ENCODE data around the gene PABPN1. TPM values are rescaled to one million over a fixed set of nuclear protein-coding genes. Genes with fewer than 3 reads are reported as not detected.
"Not testable (repeated sequence)": the region's sequence is repeated elsewhere in the genome, so short reads cannot be mapped to it uniquely, and the experiment has no call there.

PABPN1 gene
- total RNA-seq, 1 donor from 2014 or later: 52.8 TPM

DNA sequence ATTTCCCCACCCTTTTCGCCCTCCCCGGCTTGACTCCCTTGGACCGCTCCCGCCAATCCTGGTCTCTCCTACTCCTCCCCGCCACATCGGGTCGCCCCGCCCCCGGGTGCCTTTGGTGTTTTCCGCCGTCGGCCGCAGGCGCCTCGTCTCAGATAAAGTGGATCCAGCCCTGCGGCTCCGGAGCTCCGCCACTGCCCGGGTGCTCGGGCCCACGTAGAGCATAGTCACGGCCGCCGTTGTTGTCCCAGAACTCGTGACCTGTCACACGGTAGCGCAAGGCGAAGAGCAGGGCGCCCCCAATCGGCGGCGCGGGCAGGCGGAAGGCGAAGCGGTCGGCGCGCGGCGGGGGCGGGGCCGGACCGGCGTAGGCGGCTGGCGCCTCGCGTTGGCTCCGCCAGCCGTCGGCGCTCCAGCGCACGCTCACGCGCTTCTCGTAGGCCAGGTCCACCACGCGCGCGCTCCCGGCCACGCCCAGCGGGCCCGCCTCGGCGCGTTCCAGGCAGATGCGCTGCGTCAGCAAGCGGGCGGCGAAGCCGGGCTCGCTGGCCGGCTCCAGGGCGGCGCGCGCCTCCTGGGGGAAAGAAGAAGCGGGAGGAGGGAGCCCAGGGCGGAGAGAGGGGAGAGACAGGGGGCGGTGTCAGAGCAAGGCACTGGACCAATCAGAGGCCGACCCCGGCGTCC, 19.8 kb upstream of the PABPN1 start:
- DNase-seq (ENCODE audit: low read depth in 2 of 2): peak; percentile 99

DNA sequence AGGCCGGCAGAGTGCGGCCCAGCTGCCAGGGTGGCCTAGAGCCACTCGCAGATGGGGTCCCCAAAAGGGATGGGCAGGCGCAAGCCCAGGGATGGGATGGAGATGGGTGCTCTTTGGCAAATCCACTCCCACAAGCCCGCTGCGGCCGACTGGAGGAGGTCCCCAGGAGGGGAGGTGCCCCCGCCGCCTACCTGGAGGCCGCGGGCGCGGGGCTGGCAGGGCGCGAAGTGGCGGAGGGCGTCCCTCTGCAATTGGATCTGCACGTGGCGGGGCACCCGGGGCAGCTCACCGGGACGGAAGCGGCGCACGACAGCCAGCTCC, 19.3 kb upstream of the PABPN1 start:
- DNase-seq (ENCODE audit: low read depth in 2 of 2): no peak

DNA sequence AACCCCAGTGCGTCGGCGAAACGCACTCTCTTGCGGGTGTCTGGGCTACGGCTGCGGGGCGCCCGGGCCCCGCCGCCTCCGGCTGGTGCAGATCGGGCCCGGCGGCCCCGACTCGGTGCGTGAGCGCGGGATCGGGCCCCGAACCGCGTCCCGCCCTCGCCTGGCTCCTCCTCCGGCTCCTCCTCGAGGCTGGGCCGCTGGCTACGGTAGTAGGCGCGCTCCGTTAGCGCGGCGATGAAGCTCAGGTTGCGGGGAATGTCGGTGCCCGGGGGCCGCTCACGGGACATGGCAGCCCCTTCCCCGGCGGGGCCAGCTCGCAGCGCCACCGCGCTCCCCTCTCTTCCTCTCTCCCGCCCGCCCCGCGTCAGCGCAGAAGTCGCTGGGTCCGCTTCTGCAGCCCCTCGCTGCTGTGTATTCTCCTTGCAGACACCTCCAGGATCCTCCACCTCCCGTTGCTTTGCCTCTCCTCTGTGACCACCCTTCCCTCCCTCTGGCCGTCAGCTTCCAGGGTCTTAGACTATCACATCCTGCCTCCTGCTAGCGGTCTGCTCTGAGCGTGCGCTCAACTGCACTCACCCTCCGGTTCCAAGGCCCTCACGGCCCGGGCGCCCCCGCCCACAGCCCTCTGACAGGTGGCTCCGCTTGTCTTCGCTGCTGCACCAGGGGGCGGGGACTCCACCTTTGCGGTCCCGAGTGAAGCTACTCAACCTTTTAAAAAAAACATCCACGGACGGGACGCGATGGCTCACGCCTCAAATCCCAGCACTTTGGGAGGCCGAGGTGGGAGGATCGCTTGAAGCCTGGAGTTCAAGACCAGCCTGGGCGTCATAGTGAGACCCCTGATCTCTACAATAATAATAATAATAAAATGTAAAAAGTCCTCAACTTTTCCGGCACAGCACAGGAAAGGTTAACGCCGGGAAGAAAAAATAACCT, 18.7 kb upstream of the PABPN1 start, which contains the start of gene PPP1R3E:
PPP1R3E (minus strand) TSS at position 570 of the 936 bp plus-strand sequence; CDS start at position 287, 283 bp downstream.
- peak; percentile 52 to 53 for DNase-seq (ENCODE audit: low read depth in 2 of 2)

DNA sequence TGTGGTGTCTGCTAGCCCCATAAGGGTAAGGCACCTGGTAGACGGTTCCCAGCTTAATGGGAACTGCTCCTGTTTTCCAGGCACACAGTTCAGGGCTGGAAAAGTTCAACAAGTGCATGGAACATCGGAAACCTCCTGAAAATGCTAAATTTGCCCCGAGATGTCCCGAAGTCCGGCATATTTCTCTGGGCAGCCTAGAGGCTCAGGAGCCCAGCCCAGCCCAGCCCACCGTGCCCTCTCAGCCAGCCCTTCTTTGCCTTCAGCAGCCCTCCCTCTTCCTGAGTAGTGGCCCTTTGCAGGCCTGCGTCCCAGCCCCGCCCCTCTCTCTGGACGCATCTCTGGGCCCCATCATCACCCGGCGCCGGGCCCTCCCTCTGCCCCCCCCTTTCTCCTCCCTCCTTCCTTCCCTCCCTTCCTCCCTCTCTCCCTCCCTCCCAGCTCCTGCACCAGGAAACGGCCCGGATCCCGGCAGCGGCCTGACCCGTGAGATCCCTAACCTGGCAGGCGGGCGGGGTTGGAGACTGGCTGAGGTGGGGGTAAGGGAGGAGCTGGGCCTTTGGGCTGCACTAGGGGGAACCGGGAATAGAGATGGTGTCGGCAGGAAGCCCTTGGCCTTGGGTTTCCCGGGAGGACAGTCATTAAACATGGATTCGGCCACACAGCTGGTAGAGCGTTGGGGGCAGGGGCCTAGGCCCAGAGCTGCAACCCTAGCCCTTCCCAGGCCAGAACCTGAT, 14.7 kb upstream of the PABPN1 start, which contains the start of gene BCL2L2:
BCL2L2 (plus strand) TSS at position 422 of the 734 bp plus-strand sequence. CDS start 935 bp downstream, outside the sequence.
- peak; percentile 87 to 94 for DNase-seq (ENCODE audit: low read depth in 2 of 2)

DNA sequence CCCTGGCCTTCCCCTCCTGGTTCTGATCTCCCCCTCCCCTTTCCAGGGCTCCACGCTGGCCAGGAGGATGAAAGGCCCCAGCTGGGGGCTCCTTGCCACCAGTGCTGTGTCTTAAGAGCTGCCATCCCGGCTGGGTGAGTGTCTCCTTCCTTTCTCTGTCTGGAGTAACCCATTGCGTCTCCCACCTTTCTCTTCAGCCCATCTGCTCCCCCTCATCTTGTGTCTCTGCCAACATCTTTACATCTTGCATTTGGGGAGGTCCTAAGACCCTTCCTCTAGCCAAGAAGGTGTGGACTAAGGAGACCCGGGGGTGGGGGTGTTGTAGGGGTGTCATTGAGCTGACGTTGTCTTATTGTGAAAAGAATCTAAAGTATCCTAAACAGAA, 14.1 kb upstream of the PABPN1 start:
- no peak for DNase-seq (ENCODE audit: low read depth in 2 of 2)

DNA sequence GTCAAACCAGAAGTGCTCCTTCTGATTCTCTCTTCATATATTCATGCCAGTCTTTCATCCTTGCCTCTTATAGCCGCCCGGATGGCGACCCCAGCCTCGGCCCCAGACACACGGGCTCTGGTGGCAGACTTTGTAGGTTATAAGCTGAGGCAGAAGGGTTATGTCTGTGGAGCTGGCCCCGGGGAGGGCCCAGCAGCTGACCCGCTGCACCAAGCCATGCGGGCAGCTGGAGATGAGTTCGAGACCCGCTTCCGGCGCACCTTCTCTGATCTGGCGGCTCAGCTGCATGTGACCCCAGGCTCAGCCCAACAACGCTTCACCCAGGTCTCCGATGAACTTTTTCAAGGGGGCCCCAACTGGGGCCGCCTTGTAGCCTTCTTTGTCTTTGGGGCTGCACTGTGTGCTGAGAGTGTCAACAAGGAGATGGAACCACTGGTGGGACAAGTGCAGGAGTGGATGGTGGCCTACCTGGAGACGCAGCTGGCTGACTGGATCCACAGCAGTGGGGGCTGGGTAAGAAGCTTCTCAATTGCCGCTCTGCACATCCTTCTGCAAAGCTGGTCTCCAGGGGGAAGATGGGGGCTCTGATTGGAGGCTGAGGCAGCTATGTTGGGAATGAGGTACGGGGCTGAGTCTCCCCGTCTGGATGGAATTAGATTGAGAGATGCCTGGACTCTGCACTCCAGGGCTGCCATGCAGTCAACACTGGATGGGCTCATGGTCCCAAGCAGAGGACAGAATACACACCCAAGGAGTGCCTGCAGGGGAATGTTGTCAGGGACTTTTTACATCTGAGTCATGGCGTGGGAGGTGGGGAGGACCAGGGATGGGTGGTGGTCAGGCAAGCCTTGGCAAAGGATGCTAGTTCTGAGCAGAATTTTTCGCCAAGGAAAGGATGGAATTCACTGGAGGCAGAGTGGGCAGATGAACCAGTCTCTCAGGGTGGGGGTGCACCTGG, 13.3 kb upstream of the PABPN1 start:
- DNase-seq (ENCODE audit: low read depth in 2 of 2): no peak

DNA sequence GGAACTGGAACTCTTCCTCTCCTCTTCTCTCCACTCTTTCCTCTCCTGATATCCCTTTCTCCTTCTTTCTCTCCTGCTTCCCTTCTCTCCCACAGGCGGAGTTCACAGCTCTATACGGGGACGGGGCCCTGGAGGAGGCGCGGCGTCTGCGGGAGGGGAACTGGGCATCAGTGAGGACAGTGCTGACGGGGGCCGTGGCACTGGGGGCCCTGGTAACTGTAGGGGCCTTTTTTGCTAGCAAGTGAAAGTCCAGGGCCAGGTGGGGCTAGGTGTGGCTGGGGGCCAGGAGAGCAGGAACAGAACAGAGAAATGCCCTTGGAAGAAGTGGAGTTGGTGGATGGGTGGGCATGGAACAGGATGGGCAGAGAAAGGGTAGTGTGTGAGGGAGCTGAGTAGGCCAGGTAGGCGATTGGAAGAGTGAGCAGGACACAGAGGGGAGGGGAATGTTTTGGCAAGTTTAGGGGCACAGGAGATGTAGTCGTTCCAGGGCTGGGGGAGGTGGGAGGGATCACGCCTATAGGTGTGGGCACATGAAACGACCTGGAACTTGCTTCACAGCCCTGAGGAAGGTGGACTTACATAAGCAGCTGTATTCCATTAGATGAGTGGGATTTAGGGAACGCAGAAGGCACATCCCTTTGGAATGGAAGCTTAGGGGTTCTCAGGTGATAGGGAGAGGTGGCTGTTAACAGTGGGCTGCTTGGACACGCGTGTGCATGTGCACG, 12.4 kb upstream of the PABPN1 start:
- no peak for DNase-seq (ENCODE audit: low read depth in 2 of 2)

DNA sequence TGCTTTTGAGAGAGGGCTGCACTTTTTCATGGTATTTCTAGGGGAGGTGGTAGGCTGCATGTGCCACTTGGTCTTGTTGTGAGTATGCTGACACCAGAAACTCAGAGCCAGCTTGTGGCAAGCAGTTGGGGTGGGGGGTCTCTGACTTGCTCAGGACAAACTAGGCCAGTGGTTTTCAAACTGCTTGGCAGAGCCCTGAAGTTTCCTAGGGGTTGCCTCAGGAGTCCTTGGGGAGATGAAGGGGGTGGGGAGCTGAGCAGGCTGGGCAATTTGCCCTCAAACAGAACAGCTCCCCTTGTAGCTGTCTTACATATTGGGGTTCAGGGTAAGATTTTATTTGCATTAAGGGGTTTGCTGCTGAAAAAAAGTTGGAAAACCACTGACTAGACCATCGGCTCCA, 10.7 kb upstream of the PABPN1 start:
- DNase-seq (ENCODE audit: low read depth in 2 of 2): no peak

DNA sequence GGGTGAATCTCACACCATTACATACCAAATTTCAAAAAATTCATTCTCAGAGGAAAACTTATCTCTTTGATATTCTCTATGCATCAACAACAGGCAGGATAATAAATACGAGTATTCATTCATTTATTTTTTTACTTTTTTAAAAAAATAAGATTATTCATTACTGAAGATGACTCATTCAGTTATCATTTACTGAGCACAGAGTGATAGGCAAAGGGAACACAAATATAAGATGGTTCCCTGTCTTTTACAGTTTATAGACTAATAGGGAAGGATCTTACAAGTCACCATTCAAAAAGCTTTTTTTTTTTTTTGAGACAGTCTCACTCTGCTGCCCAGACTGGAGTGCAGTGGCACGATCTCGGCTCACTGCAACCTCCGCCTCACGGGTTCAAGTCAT, 5.0 kb upstream of the PABPN1 start:
- no peak for DNase-seq (ENCODE audit: low read depth in 2 of 2)

DNA sequence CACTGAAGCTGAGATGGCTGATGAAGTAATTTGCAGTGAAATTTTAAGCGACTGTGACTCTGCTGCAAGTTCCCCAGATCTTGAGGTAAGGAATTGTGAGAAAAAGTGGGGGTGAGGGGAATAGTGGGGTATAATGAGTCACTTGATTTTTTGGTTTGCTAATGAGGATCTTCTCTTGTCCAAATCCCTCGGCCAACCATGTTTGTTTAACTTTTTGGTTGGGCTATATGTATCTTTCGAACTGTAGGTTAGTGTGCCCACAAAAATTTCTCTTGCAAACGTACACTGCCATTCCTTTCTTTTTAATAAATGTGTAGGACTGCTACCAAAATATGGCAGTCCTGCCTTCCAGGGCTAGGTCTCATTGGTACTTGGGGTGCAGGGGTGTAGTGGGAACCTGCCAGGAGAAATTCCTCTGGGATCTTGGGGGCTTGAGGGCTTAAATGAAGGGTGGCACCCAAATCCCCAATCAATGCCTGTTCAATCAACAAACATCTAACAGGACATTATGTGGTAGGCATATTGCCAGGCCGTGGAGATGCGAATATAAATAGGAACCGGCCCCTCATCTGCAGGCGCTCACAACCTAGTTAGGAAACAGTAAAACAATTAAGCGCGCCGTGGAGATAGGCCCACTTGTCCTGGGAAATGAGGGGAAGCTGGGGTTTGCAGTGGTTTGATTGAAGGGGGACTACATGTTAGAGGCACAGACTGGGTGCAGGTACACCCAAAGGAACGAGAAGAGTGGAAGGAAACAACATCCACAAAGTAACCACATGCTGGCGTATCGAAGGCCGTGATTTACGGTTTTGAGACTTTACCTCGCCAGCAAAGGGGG, 1.3 kb upstream of the PABPN1 start:
- no peak for DNase-seq (ENCODE audit: low read depth in 2 of 2)

DNA sequence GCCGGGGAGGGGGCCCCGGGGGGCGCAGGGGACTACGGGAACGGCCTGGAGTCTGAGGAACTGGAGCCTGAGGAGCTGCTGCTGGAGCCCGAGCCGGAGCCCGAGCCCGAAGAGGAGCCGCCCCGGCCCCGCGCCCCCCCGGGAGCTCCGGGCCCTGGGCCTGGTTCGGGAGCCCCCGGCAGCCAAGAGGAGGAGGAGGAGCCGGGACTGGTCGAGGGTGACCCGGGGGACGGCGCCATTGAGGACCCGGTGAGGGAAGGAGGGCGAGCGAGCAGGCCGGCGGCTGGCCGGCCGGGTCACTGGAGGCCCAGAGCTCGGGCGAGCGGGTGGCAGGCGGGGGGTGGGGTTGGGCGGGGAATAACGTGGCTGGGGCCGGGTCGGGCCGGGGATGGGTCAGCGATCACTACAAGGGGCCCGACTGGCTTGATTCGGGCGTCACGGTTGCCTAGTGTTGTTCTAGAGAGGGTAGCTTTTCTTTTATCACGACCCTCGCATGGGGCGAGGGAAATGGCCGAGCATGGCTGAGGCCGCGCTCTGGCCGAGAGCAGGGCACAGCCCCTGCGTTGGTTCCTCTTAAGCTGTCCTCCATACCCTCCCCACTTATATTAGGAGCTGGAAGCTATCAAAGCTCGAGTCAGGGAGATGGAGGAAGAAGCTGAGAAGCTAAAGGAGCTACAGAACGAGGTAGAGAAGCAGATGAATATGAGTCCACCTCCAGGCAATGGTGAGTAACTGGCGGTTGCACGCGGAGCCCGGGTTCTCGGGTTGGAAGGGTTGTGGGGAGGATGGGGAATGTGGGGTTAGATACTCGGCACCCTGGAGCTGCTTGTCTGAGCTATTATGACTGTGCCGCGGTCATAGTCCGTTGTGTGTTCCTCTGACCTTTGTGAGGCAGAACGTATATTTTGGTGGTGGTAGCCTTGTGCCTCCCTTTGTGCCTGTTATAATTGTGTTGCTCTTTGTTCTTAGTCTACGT, 603 bp downstream of the PABPN1 start:
- DNase-seq (ENCODE audit: low read depth in 2 of 2): peak; percentile 48 to 56

DNA sequence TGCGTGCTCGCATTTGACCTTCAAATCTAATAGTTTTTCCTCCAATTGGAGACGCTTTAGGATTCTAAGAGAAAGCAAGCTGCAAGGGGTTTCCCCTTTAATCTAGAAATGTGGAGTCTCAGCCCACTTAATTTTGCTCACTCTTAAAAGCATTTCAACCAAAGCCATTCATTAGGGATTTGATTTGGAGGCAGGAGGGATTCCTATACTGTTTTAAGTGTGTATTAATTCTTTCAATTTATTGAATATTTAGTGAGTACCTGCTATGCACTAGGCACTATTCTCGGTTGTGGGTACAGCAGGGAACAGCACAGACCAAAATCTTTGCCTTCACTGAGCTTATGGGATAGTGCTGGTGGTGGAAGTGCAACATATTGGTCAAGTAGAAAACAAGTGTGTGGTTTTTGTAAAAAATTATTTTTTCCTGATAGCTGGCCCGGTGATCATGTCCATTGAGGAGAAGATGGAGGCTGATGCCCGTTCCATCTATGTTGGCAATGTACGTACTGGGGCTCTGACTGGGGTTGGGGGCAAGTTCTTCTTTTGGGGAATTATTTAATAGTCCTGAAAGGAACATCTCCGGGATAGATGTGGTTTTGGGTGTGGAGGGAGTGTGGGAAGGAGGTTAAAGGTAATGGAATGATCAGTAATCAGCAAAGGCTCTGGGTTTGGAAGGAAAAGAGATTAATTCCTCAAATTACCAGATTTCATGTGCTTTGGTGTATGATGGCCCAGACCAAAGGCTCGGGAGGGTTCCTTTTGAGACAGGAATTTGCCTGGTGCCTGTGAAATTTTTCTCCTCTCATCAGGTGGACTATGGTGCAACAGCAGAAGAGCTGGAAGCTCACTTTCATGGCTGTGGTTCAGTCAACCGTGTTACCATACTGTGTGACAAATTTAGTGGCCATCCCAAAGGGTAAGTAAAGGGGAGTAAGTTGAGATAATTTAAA, 1.6 kb downstream of the PABPN1 start:
- no peak for DNase-seq (ENCODE audit: low read depth in 2 of 2)

DNA sequence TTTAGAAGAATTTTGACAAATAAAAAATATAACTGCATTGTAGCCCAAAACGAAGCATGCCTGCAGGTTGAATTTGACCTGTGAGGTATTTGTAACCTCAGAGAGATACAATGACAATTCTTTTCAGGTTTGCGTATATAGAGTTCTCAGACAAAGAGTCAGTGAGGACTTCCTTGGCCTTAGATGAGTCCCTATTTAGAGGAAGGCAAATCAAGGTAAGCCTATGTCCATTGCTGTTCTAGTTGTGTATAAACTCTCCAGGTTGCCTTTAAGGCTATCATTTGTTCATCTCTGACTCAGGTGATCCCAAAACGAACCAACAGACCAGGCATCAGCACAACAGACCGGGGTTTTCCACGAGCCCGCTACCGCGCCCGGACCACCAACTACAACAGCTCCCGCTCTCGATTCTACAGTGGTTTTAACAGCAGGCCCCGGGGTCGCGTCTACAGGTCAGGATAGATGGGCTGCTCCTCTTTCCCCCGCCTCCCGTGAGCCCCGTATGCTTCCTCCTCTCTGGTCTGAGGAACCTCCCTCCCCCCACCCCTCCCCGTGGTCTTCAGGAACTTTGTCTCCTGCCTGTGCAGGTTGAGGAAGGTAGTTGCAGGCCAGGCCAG, 2.7 kb downstream of the PABPN1 start:
- no peak for DNase-seq (ENCODE audit: low read depth in 2 of 2)

DNA sequence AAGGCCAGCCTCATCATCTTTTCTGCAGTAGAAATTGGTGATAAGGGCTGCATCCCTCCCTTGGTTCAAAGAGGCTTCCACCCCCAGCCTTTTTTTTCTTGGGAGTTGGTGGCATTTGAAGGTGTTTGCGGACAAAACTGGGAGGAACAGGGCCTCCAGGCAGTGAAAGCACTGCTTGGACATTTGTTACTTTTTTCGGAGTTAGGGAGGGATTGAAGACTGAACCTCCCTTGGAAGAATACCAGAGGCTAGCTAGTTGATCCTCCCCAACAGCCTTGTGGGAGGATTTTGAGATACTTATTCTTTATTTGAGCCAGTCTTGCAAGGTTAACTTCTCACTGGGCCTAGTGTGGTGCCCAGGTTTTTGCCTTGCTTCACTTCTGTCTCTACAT, 3.2 kb downstream of the PABPN1 start:
- DNase-seq (ENCODE audit: low read depth in 2 of 2): no peak

DNA sequence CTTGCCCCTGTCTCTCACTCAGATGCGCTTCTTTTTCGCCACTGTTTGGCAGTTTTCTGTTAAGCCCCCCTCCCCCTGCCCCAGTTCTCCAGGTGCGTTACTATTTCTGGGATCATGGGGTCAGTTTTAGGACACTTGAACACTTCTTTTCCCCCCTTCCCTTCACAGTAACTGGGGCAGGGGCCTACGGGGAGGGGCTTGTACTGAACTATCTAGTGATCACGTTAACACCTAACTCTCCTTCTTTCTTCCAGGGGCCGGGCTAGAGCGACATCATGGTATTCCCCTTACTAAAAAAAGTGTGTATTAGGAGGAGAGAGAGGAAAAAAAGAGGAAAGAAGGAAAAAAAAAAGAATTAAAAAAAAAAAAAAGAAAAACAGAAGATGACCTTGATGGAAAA, 3.7 kb downstream of the PABPN1 start:
- DNase-seq (ENCODE audit: low read depth in 2 of 2): no peak

DNA sequence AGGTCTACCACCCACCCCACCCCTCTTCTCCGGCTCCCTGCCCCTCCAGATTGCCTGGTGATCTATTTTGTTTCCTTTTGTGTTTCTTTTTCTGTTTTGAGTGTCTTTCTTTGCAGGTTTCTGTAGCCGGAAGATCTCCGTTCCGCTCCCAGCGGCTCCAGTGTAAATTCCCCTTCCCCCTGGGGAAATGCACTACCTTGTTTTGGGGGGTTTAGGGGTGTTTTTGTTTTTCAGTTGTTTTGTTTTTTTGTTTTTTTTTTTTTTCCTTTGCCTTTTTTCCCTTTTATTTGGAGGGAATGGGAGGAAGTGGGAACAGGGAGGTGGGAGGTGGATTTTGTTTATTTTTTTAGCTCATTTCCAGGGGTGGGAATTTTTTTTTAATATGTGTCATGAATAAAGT, 4.5 kb downstream of the PABPN1 start:
- not testable (repeated sequence) for DNase-seq (ENCODE audit: low read depth in 2 of 2)
